ENCODE results near the gene OGDHL. TPM values are rescaled to one million over a fixed set of nuclear protein-coding genes. Genes with fewer than 3 reads are reported as not detected.

OGDHL gene
- total RNA-seq, 1 donor from 2014 or later: not detected

- POLR2A ChIA-PET: interaction anchor here (0.7 kb wide), 1 partner anchor 993 kb away, joined by 3 read pairs; no protein-coding TSS in a partner anchor
- intact Hi-C loops (cut with micrococcal nuclease): no loop called here
- DNase-seq (no peak), ATAC-seq (ENCODE audit: low read depth) (no peak)
- Mint-ChIP-seq H3K4me3 (no peak overlapping the region), H3K36me3 (ENCODE audit: low read depth) (no peaks in the 10 kb centered on the region), H3K27ac (no peak overlapping the region), H3K27me3 (peaks cover 38% of the 10 kb centered on the region), H3K4me1 (no peaks in the 10 kb centered on the region), H3K9me3 (peaks cover 10% of the 10 kb centered on the region)
- CTCF ChIA-PET: no interaction called here
- TF ChIP-seq, protein P1, sequence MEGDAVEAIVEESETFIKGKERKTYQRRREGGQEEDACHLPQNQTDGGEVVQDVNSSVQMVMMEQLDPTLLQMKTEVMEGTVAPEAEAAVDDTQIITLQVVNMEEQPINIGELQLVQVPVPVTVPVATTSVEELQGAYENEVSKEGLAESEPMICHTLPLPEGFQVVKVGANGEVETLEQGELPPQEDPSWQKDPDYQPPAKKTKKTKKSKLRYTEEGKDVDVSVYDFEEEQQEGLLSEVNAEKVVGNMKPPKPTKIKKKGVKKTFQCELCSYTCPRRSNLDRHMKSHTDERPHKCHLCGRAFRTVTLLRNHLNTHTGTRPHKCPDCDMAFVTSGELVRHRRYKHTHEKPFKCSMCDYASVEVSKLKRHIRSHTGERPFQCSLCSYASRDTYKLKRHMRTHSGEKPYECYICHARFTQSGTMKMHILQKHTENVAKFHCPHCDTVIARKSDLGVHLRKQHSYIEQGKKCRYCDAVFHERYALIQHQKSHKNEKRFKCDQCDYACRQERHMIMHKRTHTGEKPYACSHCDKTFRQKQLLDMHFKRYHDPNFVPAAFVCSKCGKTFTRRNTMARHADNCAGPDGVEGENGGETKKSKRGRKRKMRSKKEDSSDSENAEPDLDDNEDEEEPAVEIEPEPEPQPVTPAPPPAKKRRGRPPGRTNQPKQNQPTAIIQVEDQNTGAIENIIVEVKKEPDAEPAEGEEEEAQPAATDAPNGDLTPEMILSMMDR (IDR thresholded peaks at IDR 0.05): no peak
Measured at GRCh38 chr10:49769692-49770091, 7.6 kb upstream of the OGDHL start.

GRCh38 chr10:49768731-49769130 is 6.6 kb upstream of the OGDHL start:
- no peak overlapping the region for H3K4me3 Mint-ChIP-seq
- ATAC-seq (ENCODE audit: low read depth) (no peak), DNase-seq (no peak)
- intact Hi-C loops (cut with micrococcal nuclease): no loop called here
- H3K4me1 Mint-ChIP-seq: no peaks in the 10 kb centered on the region
- TF ChIP-seq, protein P1 (IDR thresholded peaks at IDR 0.05): no peak
- peaks cover 40% of the 10 kb centered on the region for H3K27me3 Mint-ChIP-seq
- H3K9me3 Mint-ChIP-seq: peaks cover 10% of the 10 kb centered on the region
- H3K27ac Mint-ChIP-seq: no peak overlapping the region
- H3K36me3 Mint-ChIP-seq (ENCODE audit: low read depth): no peaks in the 10 kb centered on the region
- CTCF ChIA-PET: no interaction called here
- POLR2A ChIA-PET: interaction anchor here (0.7 kb wide), 1 partner anchor 992 kb away, joined by 3 read pairs; no protein-coding TSS in a partner anchor

DNA sequence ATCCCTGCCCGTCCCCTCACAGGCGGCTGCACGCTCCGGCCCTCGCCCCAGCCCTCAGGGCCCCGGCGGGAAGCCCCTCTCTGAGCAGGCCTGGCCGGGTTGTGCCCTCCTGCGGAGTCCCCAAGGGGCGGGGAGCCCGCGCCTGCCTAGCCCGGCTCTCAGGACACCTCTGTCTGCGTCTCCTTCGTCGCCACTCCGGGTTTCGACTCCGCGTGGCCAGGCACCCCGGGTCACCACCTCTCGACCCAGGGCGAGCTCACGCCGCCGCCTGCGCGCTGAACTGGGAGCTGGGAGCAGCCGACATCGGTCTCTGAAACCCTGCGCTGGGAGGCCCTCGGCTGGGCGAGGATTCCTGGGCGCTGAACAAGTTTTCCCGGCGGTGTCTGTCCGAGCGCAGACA is 6.2 kb upstream of the OGDHL start:
- TF ChIP-seq, protein P1 (IDR thresholded peaks at IDR 0.05): no peak
- Mint-ChIP-seq H3K36me3 (ENCODE audit: low read depth) (no peaks in the 10 kb centered on the region), H3K9me3 (peaks cover 10% of the 10 kb centered on the region), H3K27me3 (peaks cover 40% of the 10 kb centered on the region), H3K27ac (no peak overlapping the region), H3K4me3 (no peak overlapping the region), H3K4me1 (no peaks in the 10 kb centered on the region)
- ChIA-PET CTCF (no interaction called here), POLR2A (no interaction called here)
- intact Hi-C loops (cut with micrococcal nuclease): no loop called here
- ATAC-seq (ENCODE audit: low read depth) (no peak), DNase-seq (no peak)

- TF ChIP-seq, protein P1 (IDR thresholded peaks at IDR 0.05): no peak
- no peak overlapping the region for H3K4me3 Mint-ChIP-seq
- ChIA-PET CTCF (no interaction called here), POLR2A (no interaction called here)
- ATAC-seq (ENCODE audit: low read depth) (no peak), DNase-seq (no peak)
- peaks cover 43% of the 10 kb centered on the region for H3K27me3 Mint-ChIP-seq
- peaks cover 10% of the 10 kb centered on the region for H3K9me3 Mint-ChIP-seq
- H3K4me1 Mint-ChIP-seq: peaks cover 2% of the 10 kb centered on the region
- intact Hi-C loops (cut with micrococcal nuclease): no loop called here
- H3K27ac Mint-ChIP-seq: no peak overlapping the region
- H3K36me3 Mint-ChIP-seq (ENCODE audit: low read depth): no peaks in the 10 kb centered on the region
Measured at GRCh38 chr10:49767752-49768151, 5.6 kb upstream of the OGDHL start.

GRCh38 chr10:49766484-49766883 is 4.4 kb upstream of the OGDHL start:
- Mint-ChIP-seq H3K27me3 (peaks cover 42% of the 10 kb centered on the region), H3K4me1 (peaks cover 7% of the 10 kb centered on the region), H3K27ac (no peak overlapping the region), H3K4me3 (no peak overlapping the region), H3K36me3 (ENCODE audit: low read depth) (no peaks in the 10 kb centered on the region), H3K9me3 (peaks cover 10% of the 10 kb centered on the region)
- DNase-seq (no peak), ATAC-seq (ENCODE audit: low read depth) (no peak)
- POLR2A ChIA-PET: no interaction called here
- CTCF ChIA-PET: no interaction called here
- intact Hi-C loops (cut with micrococcal nuclease): no loop called here
- TF ChIP-seq, protein P1 (IDR thresholded peaks at IDR 0.05): no peak
